Measurements from ENCODE around the gene RELCH.
"Not testable (repeated sequence)": the region's sequence is repeated elsewhere in the genome, so short reads cannot be mapped to it uniquely, and the experiment has no call there.

Gene RELCH, protein sequence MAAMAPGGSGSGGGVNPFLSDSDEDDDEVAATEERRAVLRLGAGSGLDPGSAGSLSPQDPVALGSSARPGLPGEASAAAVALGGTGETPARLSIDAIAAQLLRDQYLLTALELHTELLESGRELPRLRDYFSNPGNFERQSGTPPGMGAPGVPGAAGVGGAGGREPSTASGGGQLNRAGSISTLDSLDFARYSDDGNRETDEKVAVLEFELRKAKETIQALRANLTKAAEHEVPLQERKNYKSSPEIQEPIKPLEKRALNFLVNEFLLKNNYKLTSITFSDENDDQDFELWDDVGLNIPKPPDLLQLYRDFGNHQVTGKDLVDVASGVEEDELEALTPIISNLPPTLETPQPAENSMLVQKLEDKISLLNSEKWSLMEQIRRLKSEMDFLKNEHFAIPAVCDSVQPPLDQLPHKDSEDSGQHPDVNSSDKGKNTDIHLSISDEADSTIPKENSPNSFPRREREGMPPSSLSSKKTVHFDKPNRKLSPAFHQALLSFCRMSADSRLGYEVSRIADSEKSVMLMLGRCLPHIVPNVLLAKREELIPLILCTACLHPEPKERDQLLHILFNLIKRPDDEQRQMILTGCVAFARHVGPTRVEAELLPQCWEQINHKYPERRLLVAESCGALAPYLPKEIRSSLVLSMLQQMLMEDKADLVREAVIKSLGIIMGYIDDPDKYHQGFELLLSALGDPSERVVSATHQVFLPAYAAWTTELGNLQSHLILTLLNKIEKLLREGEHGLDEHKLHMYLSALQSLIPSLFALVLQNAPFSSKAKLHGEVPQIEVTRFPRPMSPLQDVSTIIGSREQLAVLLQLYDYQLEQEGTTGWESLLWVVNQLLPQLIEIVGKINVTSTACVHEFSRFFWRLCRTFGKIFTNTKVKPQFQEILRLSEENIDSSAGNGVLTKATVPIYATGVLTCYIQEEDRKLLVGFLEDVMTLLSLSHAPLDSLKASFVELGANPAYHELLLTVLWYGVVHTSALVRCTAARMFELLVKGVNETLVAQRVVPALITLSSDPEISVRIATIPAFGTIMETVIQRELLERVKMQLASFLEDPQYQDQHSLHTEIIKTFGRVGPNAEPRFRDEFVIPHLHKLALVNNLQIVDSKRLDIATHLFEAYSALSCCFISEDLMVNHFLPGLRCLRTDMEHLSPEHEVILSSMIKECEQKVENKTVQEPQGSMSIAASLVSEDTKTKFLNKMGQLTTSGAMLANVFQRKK

DNA sequence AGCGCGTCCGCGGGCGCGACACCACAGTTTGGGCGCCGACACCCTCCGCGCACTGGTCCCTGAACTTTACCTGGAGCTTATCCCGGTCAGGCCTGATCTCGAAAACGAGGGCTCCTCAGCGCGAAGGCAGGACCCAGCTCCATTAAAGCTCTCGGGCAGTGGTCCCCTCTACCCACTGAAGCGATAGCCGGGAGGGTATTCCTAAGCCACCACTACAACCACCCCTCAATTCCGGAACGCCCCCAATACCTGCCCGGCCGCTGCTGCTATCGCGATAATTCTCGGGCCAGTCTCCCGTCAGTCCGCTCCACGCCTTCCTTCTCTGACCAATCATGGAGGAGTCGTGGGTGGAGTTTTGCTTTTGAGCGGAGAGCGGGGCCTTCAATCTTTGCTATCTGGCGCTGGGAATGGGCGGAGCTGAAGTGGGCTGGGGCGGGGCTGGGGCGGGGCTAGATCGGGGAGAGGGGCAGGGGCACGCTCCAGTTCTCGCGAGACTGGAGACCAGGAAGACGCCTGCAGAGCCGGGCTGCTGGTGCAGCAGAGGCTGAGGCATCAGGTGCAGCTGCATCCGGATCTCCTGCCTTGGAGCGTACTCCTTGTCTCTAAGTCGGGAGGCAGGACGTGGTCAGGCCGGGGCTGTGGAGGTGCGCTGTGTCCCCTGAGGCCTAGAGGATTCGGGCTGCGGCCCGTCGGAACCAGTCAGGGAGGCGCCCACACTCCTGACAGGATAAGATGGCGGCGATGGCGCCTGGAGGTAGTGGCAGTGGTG, at the start of gene RELCH, which contains the start of gene PIGN:
Gene RELCH, plus strand, starts transcription at position 482 of the 769 bp plus-strand sequence. Its CDS starts 251 bp downstream, at position 733.
Gene PIGN, minus strand, starts transcription at position 283 of the 769 bp plus-strand sequence. CDS start 25,703 bp downstream, outside the sequence.
- peak; percentile 94 for DNase-seq (ENCODE audit: low spot score)

DNA sequence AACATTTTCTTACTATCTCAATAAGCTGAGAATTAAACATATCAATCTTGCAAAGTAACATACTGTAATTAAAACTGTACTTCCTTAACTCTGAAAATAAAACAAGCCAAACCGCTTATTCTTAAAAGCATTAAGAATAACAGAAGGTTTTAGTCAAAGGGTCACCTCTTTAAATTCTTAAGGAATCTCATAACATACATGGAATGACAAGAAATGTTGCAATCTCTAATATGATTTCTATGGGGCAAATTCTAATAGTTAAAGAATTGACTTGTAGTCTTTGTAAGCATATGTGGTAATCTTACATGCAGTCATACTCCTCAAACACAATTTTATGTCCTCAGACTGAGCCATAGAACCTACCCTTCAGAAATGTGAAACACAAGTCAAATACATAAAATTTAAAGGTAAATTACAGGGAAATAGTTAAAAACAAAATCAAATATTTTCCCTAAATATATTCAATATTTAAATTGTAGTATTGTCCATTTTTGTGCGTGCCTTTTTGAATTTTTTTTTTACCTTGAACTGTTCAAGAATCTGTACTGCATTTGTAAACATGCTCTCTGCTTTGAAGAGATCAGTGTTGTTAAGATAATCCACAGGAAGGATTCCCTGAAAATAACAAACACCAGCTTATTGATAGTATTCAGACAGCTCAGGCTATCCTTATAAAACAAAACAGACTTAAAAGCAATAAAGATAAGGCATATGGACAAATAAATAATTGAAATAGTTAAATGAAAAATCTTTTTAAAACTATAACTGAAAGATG, 48.4 kb upstream of the RELCH start:
- DNase-seq (ENCODE audit: low spot score): no peak

DNA sequence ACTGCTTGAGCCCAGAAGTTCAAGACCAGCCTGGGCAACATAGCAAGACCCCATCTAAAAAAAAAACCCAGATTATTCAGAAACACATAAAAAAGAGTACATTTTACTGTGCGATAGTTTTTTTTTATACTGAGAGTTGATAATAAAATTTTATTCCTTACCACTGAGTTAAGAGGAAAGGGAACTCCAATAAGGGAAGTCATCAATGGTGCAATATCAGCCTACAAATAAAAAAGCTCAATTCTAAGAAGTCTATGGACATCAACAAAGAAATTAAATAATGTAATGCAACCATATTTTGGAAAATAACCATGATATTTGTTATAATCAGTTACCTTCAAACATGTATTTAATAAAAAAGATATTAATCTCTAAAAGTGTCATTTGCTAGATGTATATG, 46.8 kb upstream of the RELCH start:
- DNase-seq (ENCODE audit: low spot score): no peak

DNA sequence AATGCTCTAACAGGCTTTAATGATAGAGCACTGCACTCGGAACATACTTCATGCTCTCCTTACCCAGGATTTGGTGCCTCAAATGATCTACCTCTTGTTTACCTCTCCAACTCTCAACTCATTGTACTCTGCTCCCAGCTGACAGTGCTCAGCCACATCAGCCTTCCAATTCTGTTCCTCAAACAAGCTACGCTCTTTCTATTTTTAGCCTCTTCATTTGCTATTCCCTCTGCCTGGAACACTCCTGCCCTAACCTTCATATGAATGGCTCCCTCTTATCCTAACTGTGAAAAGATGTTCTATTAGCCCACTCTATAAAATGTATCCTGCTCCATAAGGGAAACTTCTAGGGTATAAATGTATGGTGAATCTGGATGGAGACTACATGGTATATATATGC, 42.7 kb upstream of the RELCH start:
- no peak for DNase-seq (ENCODE audit: low spot score)

DNA sequence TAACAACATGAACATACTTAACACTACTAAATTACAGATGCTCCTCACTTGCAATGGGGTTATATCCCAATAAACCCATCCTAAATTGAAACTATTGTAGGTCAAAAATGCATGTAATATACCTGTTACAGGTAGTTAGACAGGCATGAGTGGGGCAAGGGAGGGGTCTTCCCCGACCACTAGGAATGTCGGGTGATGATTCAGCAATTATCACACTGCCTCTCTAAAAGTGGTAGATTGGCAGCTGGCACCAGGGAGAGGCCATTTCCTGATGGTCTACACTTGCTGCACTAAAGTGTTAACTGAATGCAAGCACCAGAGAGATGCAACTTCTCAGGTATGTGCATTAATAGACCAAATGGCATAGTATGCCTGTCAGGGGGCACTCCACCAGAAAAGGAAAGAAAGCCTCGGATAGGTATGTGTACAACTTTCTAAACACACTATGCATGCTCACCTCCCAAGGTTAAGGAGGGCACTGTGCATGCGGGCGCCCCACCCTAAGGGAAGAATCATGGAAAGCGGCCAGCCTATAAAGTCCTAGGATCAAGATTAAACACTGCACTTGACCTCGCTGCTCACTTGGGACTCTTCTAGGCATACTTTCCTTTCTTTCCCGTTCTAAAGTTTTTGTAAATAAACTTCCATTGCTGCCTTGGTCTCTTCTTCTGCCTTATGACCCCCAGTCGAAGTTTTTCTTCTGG, 35.8 kb upstream of the RELCH start:
- no peak for DNase-seq (ENCODE audit: low spot score)

DNA sequence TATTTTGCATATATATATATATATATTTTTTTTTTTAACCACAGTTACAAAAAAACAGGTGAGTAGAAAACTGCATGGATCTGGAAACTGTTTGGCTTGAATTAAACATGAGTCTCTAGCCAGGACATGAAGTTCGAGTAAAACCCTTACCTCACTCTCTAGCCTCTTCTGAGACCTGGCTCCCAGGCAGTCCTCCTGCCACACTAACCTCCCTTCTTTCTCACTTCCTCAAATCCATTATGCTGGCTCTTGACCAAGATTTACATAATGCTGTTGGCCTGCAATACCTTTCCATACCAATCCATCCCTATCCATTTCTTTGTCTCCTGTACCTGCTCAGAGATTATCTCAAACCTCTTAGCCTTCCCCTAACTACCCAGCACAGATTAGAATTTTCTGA, 34.2 kb upstream of the RELCH start:
- no peak for DNase-seq (ENCODE audit: low spot score)

DNA sequence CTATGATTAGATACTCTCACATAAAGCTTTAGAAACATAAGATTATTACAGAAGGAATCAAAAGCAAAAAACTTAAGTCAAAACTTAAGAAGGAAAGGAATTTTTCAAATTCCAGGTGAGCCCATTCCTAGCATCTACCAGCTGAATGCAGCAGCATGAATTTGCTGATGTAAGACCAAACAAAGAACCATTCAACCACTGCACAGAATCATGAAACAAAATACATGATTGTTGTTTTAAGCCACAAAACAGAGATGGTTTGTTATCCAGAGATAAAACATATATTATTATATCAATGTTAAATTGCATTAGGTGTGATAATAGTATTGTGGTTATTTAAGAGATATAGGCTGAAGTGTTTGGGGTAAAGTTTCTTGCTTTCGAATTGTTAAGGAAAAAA, 29.2 kb upstream of the RELCH start:
- DNase-seq (ENCODE audit: low spot score): no peak

DNA sequence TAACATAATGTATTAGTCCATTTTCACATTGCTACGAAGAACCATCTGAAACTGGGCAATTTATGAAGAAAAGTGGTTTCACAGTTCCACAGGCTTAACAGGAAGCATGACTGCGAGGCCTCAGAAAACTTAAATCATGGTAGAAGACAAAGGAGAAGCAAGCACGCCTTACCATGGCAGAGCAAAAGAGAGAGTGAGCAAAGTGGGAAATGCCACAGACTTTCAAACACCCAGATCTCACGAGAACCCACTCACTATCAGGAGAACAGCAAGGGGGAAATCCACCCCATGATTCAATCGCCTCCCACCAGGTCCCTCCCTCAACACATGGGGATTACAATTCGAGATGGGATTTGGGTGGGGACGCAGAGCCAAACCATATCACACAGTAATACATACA, 22.7 kb upstream of the RELCH start:
- no peak for DNase-seq (ENCODE audit: low spot score)

DNA sequence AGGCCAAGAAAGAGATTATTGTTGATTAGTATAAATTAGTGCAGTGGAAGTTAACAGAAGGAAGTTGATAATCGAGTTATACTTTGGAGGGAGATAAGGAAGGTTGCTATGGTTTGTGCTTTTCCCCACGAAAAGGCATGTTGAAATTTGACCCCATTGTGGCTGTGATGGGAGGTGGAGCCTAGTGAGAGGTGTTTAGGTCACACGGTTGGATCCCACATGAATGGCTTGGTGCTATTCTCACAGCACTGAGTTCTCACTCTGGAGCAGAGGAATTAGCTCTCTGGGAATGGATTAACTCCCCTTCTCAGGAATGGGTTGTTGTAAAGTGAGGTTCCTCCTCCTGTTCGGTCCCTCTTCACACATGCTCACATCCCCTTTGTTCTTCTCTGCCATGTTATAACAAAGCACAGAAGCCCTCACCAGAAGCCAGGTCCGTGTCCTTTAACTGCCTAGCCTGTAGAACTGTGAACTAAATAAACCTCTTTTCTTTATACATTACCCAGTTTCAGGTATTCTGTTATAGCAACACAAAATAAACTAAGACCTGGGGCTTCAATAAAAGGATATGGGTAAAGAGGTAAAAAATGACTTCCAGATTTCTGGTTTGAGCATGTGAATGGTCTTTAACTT, 22.1 kb upstream of the RELCH start:
- DNase-seq (ENCODE audit: low spot score): no peak

DNA sequence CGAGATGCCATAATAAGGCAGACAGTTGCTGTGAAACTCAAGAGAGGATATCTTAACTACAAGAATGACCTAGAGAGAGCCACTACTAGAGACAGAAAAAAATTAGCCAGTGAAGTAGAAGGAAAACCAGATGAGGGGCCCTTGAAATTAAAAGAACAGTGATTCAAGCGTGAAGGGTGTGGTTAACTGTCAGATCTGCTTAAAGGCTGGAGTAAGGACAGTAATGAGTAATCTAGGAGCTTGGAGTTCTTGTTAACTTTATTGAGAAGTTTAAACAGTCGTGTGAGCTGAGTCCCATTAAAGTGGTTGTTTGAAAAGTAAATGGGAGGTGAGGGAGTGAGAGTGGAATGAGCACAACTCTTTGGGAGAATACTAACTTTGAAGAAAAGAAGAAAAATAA, 21.5 kb upstream of the RELCH start:
- DNase-seq (ENCODE audit: low spot score): no peak

DNA sequence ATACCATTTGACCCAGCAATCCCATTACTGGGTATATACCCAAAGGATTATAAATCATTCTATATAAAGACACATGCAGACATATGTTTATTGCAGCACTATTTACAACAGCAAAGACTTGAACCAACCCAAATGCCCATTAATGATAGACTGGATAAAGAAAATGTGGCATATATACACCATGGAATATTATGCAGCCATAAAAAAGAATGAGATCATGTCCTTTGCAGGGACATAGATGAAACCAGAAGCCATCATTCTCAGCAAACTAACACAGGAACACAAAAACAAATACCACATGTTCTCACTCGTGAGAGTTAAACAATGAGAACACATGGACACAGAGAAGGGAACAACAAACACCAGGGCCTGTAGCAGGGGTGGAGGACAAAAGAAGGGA, 20.5 kb upstream of the RELCH start:
- not testable (repeated sequence) for DNase-seq (ENCODE audit: low spot score)

DNA sequence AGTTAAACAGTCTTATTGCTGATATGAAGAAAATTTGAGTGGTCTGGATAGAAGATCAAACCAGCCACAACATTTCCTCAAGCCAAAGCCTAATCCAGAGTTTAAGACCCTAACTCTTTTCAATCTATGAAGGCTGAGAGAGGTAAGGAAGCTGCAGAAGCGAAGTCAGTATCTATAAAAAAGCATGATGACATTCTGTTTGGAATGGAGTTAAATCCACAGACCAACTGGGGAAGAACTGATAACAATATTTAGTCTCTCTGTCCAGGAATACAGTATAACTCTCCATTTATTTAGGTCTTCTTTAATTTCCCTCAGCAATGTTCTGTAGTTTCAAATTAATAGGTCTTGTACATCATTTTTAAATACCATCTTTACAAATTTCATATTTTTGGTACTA, 16.2 kb upstream of the RELCH start:
- DNase-seq (ENCODE audit: low spot score): no peak

DNA sequence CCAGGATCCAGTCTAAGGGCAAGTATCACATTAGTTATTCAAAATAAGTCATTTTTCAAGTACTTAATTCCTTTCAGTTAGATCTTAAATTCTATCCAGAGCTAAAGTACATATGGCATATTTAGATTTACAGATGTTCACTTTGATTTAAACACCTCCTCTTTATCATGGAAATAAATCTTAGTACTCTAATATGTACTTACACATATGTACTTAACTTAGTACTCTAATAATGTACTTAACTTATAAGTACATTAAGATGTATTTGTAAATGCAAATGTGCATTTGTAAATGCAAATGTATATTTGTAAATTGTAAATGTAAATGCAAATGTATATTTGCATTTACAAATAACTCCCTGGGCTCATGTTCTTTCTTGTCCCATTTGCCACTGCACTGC, 14.8 kb upstream of the RELCH start:
- no peak for DNase-seq (ENCODE audit: low spot score)

DNA sequence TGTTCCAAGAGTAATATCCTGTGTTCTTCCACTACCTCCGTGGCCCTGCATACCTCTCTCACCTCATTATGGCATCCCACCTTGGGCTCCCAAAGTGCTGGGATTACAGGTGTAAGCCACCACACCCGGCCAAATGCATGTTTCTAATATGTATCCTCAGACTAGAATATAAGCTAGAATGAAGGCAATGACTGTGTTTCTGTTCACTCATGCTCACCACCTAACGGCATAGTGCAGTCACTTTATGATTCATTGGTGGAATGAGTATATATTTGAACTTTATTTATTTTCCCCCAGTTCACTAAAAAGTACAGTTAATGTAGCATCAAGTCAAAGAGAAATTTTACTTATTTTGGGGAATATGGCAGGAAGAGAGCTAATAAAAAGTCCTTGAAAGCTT, 11.5 kb upstream of the RELCH start:
- DNase-seq (ENCODE audit: low spot score): no peak

DNA sequence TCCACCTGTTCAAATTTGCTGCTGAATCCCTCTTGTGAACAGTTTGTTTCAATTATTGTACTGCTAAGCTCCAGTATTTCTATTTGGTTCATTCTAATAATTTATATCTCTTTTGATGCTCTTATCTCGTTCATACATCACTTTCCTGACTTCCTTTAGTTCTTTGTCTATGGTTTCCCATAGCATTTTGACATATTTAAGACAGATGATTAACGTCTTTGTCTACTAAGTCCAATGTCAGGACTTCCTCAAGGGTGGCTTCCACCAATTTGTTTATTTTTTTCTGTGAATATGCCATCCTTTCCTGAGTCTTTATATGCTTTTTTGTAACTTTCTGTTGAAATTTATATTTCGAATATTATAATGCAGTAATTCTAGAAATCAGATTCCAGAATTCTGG, 9.8 kb upstream of the RELCH start:
- no peak for DNase-seq (ENCODE audit: low spot score)

DNA sequence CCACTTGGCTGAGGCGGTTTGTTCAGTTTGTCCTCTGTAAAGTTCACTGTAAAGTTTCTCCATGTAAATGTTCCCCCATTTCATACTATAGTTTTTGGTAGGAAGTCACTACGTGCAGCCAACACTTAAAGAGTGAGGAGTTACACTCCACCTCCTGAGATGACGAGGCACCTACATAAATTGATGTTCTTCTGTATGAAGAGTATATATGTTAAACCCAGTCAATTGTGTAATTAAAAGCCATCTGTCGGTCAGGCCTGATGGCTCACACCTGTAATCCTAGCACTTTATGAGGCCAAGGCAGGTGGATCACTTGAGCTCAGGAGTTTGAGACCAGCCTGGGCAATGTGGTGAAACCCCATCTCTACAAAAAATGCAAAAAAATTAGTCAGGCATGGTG, 7.8 kb upstream of the RELCH start:
- no peak for DNase-seq (ENCODE audit: low spot score)

DNA sequence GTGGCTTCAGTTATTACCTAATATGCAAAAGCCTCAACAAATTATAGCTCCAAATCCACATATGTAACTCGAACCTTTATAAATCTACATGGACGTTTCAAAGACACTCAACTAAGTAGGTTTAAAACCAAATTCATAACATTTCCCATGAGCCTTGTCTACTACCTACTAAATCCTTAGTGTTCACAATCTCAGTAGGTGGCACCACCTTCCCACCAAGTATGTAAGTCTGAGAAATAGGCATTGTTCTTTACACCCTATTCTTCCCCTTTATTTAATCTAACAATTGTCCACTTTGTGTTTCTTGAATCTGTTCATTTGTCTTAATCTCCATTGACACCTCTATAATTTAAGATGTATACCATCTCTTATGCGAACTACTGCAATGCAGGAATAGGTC, 4.8 kb upstream of the RELCH start:
- DNase-seq (ENCODE audit: low spot score): no peak

DNA sequence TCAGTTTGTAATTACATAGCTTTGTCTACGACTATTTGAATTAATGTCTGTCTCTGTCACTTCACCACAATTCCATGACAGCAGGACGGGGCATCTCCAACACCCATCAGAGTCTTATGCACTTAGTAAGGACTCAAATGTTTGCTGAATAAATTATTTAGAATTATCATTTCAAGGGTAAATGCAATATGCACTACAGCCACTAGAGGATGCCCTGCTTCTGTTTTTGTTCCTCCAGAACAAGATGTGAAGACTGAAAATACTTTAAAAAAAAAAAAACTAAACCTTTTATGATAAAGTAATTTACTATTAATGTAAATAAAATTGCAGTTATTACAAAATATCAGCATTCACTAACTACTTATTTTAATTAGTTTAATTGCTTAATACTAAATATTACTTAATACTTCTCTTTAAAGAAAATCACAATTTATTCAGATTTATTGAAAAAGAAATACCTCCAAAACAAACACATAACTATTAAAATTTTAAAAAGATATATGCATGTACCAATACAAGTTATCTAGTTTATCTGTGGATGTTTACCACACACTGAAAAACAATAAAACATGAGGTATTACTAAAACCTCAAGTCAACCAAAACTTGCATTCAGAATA, 3.4 kb upstream of the RELCH start:
- DNase-seq (ENCODE audit: low spot score): peak; percentile 40

DNA sequence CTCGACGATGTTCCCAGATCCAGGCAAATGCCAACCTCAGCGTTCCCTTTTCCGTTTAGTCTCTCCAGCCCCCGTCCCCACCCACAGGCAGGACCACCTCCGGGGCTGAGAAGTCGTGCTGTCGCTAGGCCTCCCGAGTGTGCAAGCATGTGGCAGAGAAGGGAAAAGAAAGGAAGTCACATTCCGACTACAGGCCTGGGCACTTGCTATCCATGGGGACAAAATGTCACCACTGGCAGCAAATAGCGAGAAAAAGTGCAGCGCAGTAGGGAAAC, 619 bp upstream of the RELCH start:
- DNase-seq (ENCODE audit: low spot score): peak; percentile 67

Measured in SW480 (cell line).